HG02973 (cell line): ENCODE results near the gene JADE3.

Experiments
- ATAC-seq: cut with Tn5 transposase; IDR thresholded peaks from one replicate; pipeline ENCODE4 v1.9.1; 2021; ENCODE audit warnings: moderate library complexity; ENCODE audit not compliant: unreplicated experiment

JADE3 gene

GRCh38 chrX:46992070-46992469 is 79.8 kb downstream of the JADE3 start:
- ATAC-seq = no peak

DNA sequence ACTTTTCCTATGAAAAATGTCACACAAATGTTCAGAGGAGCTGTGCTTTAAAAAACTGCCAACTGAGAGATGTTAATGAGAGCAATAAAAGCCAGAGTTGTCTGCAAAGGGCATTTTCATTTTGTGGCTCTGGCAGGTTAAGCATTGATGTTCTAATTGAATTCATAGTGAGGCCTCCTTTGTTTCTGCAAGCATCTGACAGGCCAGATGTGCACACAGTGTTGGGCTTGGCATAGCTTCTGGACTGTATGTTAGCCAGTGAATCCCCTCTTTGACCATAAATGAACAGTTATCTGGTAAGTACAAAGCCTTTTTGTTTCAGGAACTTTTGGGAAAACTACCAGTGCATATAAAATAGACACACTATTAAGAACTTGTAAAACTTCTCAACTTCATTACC is 81.9 kb downstream of the JADE3 start:
- no peak for ATAC-seq

DNA sequence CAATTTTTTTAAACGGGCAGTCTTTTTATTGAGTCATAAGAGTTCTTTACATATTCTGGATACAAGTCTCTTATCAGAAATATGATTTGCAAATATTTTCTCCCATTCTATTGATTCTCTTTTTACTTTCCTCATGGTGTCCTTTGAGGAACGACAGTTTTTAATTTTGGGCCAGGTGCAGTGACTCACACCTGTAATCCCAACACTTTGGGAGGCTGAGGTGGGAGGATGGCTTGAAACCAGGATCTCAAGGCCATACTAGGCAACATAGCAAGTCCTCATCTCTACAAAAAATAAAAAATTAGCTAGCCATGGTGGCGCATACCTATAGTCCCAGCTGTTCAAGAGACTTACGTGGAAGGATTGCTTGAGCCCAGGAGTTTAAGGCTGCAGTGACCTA is 99.9 kb downstream of the JADE3 start:
- no peak for ATAC-seq

GRCh38 chrX:47026198-47026597 is 114.0 kb downstream of the JADE3 start:
- no peak for ATAC-seq

DNA sequence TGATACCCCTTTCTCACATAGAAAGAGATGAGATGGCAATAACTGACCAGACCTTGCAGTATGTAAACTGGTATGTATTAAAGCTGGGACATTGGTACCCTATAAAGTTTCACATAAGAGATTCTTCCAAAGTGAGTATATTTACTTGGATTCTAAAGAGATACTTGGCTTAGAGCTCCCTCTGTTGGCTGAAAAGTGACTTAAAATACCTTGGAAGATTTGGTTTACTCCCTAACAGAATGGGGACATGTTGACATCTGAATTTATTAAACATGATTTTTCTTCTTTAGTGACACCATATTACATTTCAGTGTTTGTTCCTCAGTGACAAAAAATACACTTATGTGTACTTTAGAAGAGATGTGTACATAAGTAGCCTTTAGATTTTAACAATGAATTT is 118.1 kb downstream of the JADE3 start:
- ATAC-seq = no peak

- no peak for ATAC-seq
These were observed 135.8 kb downstream of the JADE3 start for GRCh38 chrX:47047989-47048388.

- no peak for ATAC-seq
These were observed 147.1 kb downstream of the JADE3 start for GRCh38 chrX:47059142-47059874.

GRCh38 chrX:47060708-47061107 is 148.5 kb downstream of the JADE3 start:
- no peak for ATAC-seq

DNA sequence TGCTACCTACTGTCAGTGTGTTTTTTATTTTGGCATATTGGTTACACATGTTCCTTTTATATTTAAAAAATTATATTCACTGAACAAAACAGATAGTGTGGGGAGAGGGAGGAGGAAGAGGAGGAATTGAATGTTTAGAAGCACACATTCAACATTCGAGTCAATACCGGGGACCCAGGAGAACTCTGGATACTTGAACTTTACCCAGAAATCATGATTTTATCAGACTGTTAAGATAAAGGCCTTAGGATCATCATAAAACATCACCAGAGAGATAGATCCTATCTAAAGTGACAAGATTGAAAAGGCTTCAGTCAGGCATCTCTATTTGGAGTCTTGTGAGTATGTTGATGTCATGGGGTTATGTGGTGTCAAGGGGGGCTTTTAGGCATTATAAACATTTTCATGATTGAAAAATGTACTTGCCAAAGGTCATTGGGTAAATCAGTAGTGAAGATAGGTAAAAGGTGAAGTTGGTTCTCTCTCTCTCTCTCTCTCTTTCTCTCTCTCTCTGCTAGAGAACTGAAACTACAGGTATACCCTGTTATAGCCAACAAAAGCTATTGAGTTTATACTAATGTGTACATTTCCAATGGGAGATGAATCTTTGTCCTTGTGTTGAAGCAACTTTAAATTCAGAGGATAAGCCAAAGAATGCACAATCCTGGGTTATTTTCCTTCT is 149.2 kb downstream of the JADE3 start:
- no peak for ATAC-seq

DNA sequence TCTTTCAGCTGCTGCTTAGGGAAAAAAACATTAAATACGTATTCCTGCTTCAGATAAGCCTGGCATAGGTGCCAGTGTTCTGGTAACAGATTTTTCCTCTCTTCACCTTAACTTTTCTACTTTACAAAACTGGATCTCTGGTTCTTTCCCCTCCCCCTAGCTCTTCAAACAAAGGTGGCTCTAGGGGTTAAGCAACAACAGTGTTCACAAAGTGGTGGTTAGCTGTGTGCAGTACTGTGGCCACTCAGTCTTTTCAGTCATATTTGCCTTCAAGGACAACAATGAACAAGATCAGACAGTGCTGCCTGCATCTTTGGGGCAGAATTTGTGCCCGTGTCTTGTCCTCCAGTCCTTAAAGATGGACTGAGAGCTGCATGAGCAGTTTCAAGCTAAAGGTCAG is 151.0 kb downstream of the JADE3 start:
- ATAC-seq = no peak

GRCh38 chrX:47068214-47068613 is 156.0 kb downstream of the JADE3 start:
- ATAC-seq = no peak

GRCh38 chrX:47068720-47069119 is 156.5 kb downstream of the JADE3 start:
- no peak for ATAC-seq

- ATAC-seq = no peak
These were observed 166.2 kb downstream of the JADE3 start, which contains the start of gene RGN for GRCh38 chrX:47078129-47079043. RGN (plus strand) TSS chrX:47078443; CDS start chrX:47081145, 2,702 bp downstream.

DNA sequence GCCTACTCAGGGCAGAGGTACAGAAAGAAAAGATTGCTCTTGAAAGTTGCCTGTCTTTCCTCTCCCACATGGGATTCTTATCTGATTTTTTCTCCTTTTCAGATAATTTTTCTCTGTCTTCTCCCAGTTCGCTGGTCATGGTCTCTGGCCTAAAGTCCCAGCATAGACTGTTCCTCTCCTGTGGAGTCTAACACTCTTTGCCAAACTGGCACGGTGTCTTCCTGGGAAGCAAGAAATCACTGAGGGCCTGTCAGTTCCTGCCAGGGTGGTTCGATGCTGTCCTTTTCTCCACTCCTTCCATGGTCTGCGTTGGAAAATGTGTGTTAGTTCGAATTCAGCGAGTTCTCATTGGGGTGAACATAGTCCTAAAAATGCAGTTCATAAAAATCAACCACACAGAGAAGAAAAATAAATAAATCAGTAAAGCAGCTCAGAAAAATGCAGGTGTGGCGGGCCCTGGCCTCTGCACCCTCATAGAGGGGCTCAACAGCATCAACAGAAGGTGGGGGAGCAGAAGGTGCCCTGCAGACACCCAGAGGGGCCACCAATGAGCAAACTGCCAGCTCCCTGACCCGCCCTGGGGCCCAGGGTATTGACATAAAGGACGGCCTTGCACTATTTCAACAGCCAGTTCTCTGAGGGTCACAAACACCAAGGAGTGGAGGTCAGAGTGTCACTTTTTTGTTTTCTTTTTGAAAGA is 168.1 kb downstream of the JADE3 start:
- no peak for ATAC-seq

DNA sequence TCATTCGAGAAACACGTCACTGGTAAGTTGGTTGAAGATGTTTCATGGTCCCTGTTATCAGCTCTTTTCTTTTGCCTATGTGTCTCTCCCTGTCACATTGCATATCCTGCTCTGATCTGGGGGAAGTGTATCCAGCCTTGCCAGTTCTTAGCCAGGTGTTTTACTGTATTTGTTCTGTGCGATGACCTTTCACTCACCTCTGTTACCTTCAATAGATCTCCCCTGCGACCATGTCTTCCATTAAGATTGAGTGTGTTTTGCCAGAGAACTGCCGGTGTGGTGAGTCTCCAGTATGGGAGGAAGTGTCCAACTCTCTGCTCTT is 168.7 kb downstream of the JADE3 start:
- ATAC-seq = no peak

GRCh38 chrX:47091149-47091775 is 179.0 kb downstream of the JADE3 start:
- ATAC-seq = no peak

DNA sequence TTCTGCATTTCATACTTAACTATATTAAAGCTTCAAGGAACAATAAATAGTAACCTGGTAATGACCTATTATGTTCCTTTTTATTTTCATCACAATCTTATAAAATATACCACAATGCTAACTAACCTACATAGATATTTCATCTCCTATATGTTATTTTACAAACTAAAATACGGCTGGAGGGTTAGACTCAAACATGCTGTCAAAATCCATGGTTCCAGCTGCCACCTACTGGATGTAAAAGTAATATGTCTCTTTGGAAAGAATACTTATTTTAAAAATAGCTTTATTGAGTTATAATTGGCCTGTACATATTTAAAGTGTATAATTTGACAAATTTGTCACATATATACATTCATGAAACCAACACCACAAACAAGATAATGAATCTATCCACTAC is 181.0 kb downstream of the JADE3 start:
- ATAC-seq = no peak

- ATAC-seq = no peak
These were observed 181.6 kb downstream of the JADE3 start for GRCh38 chrX:47093860-47094259.

- ATAC-seq = no peak
These were observed 184.8 kb downstream of the JADE3 start for GRCh38 chrX:47097018-47097417.

GRCh38 chrX:47098338-47099094 is 186.3 kb downstream of the JADE3 start:
- no peak for ATAC-seq
